ENCODE measurements around the gene CBLB. TPM values are rescaled to one million over a fixed set of nuclear protein-coding genes. Genes with fewer than 3 reads are reported as not detected.

Gene CBLB
- total RNA-seq, 5 donors from 2014 or later (not counting 1 experiment from before 2014, with no cell fraction given) = 81.3 to 120 (median 99.6) TPM

GRCh38 chr3:105714453-105714852, 154.4 kb downstream of the CBLB start:
- no peak overlapping the region for H3K27ac ChIP-seq (ENCODE audit: low read length)
- ATAC-seq (replicated peaks in 1 of 4) (no peak), DNase-seq (no peak)
- no peaks in the 10 kb centered on the region for H3K9me3 ChIP-seq
- ChIA-PET CTCF (no interaction called here), POLR2A (no interaction called here)
- H3K4me3 ChIP-seq (ENCODE audit: control insufficient read depth in 1 of 2, extremely low read depth in 1 of 2, low read length in 1 of 2) = no peak overlapping the region
- H3K4me1 ChIP-seq (ENCODE audit: control insufficient read depth in 1 of 2, extremely low read depth in 1 of 2, insufficient read depth in 2 of 2, low read length in 2 of 2) = no peaks in the 10 kb centered on the region
- H3K4me1 Mint-ChIP-seq = peaks cover 9 to 17% (median 13%) of the 10 kb centered on the region in 3 donors
- WGBS (ENCODE audit: insufficient coverage) = 93% methylated on average over 4 of the region's 6 CpGs
- H3K27me3 Mint-ChIP-seq = no peaks in the 10 kb centered on the region
- peaks cover 6 to 45% of the 10 kb centered on the region in 2 donors for H3K36me3 ChIP-seq (ENCODE audit: control insufficient read depth in 2 of 2, extremely low read depth in 1 of 2, insufficient read depth in 1 of 2, low read length in 1 of 2)
- no peaks in the 10 kb centered on the region for H3K27me3 ChIP-seq (replicated peaks in 1 of 2; ENCODE audit: control insufficient read depth in 2 of 2, extremely low read depth in 1 of 2, insufficient read depth in 2 of 2, low read length in 1 of 2)
- H3K27ac Mint-ChIP-seq = no peak overlapping the region
- H3K4me3 Mint-ChIP-seq = no peak overlapping the region
- H3K36me3 Mint-ChIP-seq = peaks cover 67% of the 10 kb centered on the region
- H3K9me3 Mint-ChIP-seq = peaks cover 0 to 3% (median 0%) of the 10 kb centered on the region in 3 donors

GRCh38 chr3:105708980-105709379, 159.8 kb downstream of the CBLB start:
- POLR2A ChIA-PET = interaction anchor here in 1 of 2 donors (0.7 kb wide), 1 partner anchor 79 kb away, joined by 3 read pairs; no protein-coding TSS in a partner anchor
- Mint-ChIP-seq H3K4me3 (no peak overlapping the region), H3K27ac (no peak overlapping the region)

GRCh38 chr3:105707009-105707408, 161.8 kb downstream of the CBLB start:
- peaks cover 3 to 18% (median 8%) of the 10 kb centered on the region in 3 donors for H3K4me1 Mint-ChIP-seq
- DNase-seq (no peak), ATAC-seq (replicated peaks in 1 of 4) (no peak)
- no peak overlapping the region for H3K4me3 ChIP-seq (ENCODE audit: control insufficient read depth in 1 of 2, extremely low read depth in 1 of 2, low read length in 1 of 2)
- no peaks in the 10 kb centered on the region for H3K27me3 ChIP-seq (replicated peaks in 1 of 2; ENCODE audit: control insufficient read depth in 2 of 2, extremely low read depth in 1 of 2, insufficient read depth in 2 of 2, low read length in 1 of 2)
- no peak overlapping the region for H3K27ac Mint-ChIP-seq
- H3K36me3 ChIP-seq (ENCODE audit: control insufficient read depth in 2 of 2, extremely low read depth in 1 of 2, insufficient read depth in 1 of 2, low read length in 1 of 2) = peaks cover 0 to 13% of the 10 kb centered on the region in 2 donors
- H3K9me3 ChIP-seq = no peaks in the 10 kb centered on the region
- WGBS (ENCODE audit: insufficient coverage) = 100% methylated on average over 2 of the region's 2 CpGs
- no peaks in the 10 kb centered on the region for H3K4me1 ChIP-seq (ENCODE audit: control insufficient read depth in 1 of 2, extremely low read depth in 1 of 2, insufficient read depth in 2 of 2, low read length in 2 of 2)
- POLR2A ChIA-PET = interaction anchor here in 1 of 2 donors (0.7 kb wide), 1 partner anchor 75 kb away, joined by 3 read pairs; no protein-coding TSS in a partner anchor
- no peak overlapping the region for H3K4me3 Mint-ChIP-seq
- H3K27ac ChIP-seq (ENCODE audit: low read length) = no peak overlapping the region
- peaks cover 55% of the 10 kb centered on the region for H3K36me3 Mint-ChIP-seq
- peaks cover 0 to 3% (median 0%) of the 10 kb centered on the region in 3 donors for H3K9me3 Mint-ChIP-seq
- CTCF ChIA-PET = no interaction called here
- no peaks in the 10 kb centered on the region for H3K27me3 Mint-ChIP-seq

More at GRCh38 chr3:105708980-105709379, 159.8 kb downstream of the CBLB start:
- no CpG with 5 or more reads among the region's 1 CpG for WGBS (ENCODE audit: insufficient coverage)
- peaks cover 0 to 3% (median 0%) of the 10 kb centered on the region in 3 donors for H3K9me3 Mint-ChIP-seq
- Histone ChIP-seq H3K4me3 (ENCODE audit: control insufficient read depth in 1 of 2, extremely low read depth in 1 of 2, low read length in 1 of 2) (no peak overlapping the region), H3K27me3 (replicated peaks in 1 of 2; ENCODE audit: control insufficient read depth in 2 of 2, extremely low read depth in 1 of 2, insufficient read depth in 2 of 2, low read length in 1 of 2) (no peaks in the 10 kb centered on the region), H3K4me1 (ENCODE audit: control insufficient read depth in 1 of 2, extremely low read depth in 1 of 2, insufficient read depth in 2 of 2, low read length in 2 of 2) (no peaks in the 10 kb centered on the region), H3K9me3 (no peaks in the 10 kb centered on the region), H3K27ac (ENCODE audit: low read length) (no peak overlapping the region), H3K36me3 (ENCODE audit: control insufficient read depth in 2 of 2, extremely low read depth in 1 of 2, insufficient read depth in 1 of 2, low read length in 1 of 2) (peaks cover 0 to 14% of the 10 kb centered on the region in 2 donors)
- H3K36me3 Mint-ChIP-seq = peaks cover 44% of the 10 kb centered on the region
- CTCF ChIA-PET = no interaction called here
- no peaks in the 10 kb centered on the region for H3K27me3 Mint-ChIP-seq
- ATAC-seq (replicated peaks in 1 of 4) (no peak), DNase-seq (no peak)
- peaks cover 0 to 15% (median 3%) of the 10 kb centered on the region in 3 donors for H3K4me1 Mint-ChIP-seq

GRCh38 chr3:105704726-105705410, 163.9 kb downstream of the CBLB start:
- Mint-ChIP-seq H3K4me1 (peaks cover 16 to 27% (median 22%) of the 10 kb centered on the region in 3 donors), H3K4me3 (no peak overlapping the region), H3K27ac (peak overlapping the region; percentile 28 to 55), H3K9me3 (no peaks in the 10 kb centered on the region), H3K36me3 (peaks cover 54% of the 10 kb centered on the region), H3K27me3 (no peaks in the 10 kb centered on the region)
- POLR2A ChIA-PET = interaction anchor here in 1 of 2 donors (1.0 kb wide), 1 partner anchor 9 kb away, joined by 4 read pairs; no protein-coding TSS in a partner anchor
- Histone ChIP-seq H3K36me3 (ENCODE audit: control insufficient read depth in 2 of 2, extremely low read depth in 1 of 2, insufficient read depth in 1 of 2, low read length in 1 of 2) (peaks cover 0 to 25% of the 10 kb centered on the region in 2 donors), H3K4me1 (ENCODE audit: control insufficient read depth in 1 of 2, extremely low read depth in 1 of 2, insufficient read depth in 2 of 2, low read length in 2 of 2) (peaks cover 0 to 2% of the 10 kb centered on the region in 2 experiments), H3K9me3 (no peaks in the 10 kb centered on the region), H3K4me3 (ENCODE audit: control insufficient read depth in 1 of 2, extremely low read depth in 1 of 2, low read length in 1 of 2) (no peak overlapping the region), H3K27ac (ENCODE audit: low read length) (no peak overlapping the region), H3K27me3 (replicated peaks in 1 of 2; ENCODE audit: control insufficient read depth in 2 of 2, extremely low read depth in 1 of 2, insufficient read depth in 2 of 2, low read length in 1 of 2) (no peaks in the 10 kb centered on the region)
- no peak for ATAC-seq (replicated peaks in 1 of 4)
- no CpG with 5 or more reads among the region's 4 CpGs for WGBS (ENCODE audit: insufficient coverage)
- CTCF ChIA-PET = no interaction called here
- no peak for DNase-seq

GRCh38 chr3:105700575-105700974, 168.2 kb downstream of the CBLB start:
- peaks cover 40 to 44% (median 44%) of the 10 kb centered on the region in 3 donors for H3K4me1 Mint-ChIP-seq
- no peaks in the 10 kb centered on the region for H3K9me3 Mint-ChIP-seq
- Histone ChIP-seq H3K27me3 (replicated peaks in 1 of 2; ENCODE audit: control insufficient read depth in 2 of 2, extremely low read depth in 1 of 2, insufficient read depth in 2 of 2, low read length in 1 of 2) (no peaks in the 10 kb centered on the region), H3K36me3 (ENCODE audit: control insufficient read depth in 2 of 2, extremely low read depth in 1 of 2, insufficient read depth in 1 of 2, low read length in 1 of 2) (peaks cover 0 to 30% of the 10 kb centered on the region in 2 donors), H3K4me3 (ENCODE audit: control insufficient read depth in 1 of 2, extremely low read depth in 1 of 2, low read length in 1 of 2) (no peak overlapping the region), H3K9me3 (no peaks in the 10 kb centered on the region), H3K27ac (ENCODE audit: low read length) (no peak overlapping the region), H3K4me1 (ENCODE audit: control insufficient read depth in 1 of 2, extremely low read depth in 1 of 2, insufficient read depth in 2 of 2, low read length in 2 of 2) (peaks cover 0 to 2% of the 10 kb centered on the region in 2 experiments)
- DNase-seq = peak in 1 of 35 experiments; percentile 8
- ATAC-seq (replicated peaks in 1 of 4) = peak in 3 of 4 experiments; percentile 34 to 70 (median 64)
- H3K27me3 Mint-ChIP-seq = no peaks in the 10 kb centered on the region
- CTCF ChIA-PET = interaction anchor here in 1 of 2 donors (0.7 kb wide), 1 partner anchor 111 kb away, joined by 3 read pairs; no protein-coding TSS in a partner anchor
- H3K27ac Mint-ChIP-seq = peak overlapping the region; percentile 76 to 83
- peaks cover 54% of the 10 kb centered on the region for H3K36me3 Mint-ChIP-seq
- POLR2A ChIA-PET = interaction anchor here in 1 of 2 donors (0.6 kb wide), 1 partner anchor 20 kb away, joined by 4 read pairs; no protein-coding TSS in a partner anchor
- WGBS (ENCODE audit: insufficient coverage) = no CpG with 5 or more reads among the region's 1 CpG
- H3K4me3 Mint-ChIP-seq = no peak overlapping the region

- H3K27ac Mint-ChIP-seq = peak overlapping the region; percentile 49 to 56
- Histone ChIP-seq H3K9me3 (no peaks in the 10 kb centered on the region), H3K27ac (ENCODE audit: low read length) (no peak overlapping the region), H3K4me3 (ENCODE audit: control insufficient read depth in 1 of 2, extremely low read depth in 1 of 2, low read length in 1 of 2) (no peak overlapping the region), H3K27me3 (replicated peaks in 1 of 2; ENCODE audit: control insufficient read depth in 2 of 2, extremely low read depth in 1 of 2, insufficient read depth in 2 of 2, low read length in 1 of 2) (no peaks in the 10 kb centered on the region), H3K4me1 (ENCODE audit: control insufficient read depth in 1 of 2, extremely low read depth in 1 of 2, insufficient read depth in 2 of 2, low read length in 2 of 2) (peaks cover 0 to 3% of the 10 kb centered on the region in 2 experiments), H3K36me3 (ENCODE audit: control insufficient read depth in 2 of 2, extremely low read depth in 1 of 2, insufficient read depth in 1 of 2, low read length in 1 of 2) (peaks cover 0 to 25% of the 10 kb centered on the region in 2 donors)
- CTCF ChIA-PET = no interaction called here
- H3K9me3 Mint-ChIP-seq = no peaks in the 10 kb centered on the region
- WGBS (ENCODE audit: insufficient coverage) = 95% methylated on average over 3 of the region's 3 CpGs
- no peak overlapping the region for H3K4me3 Mint-ChIP-seq
- peaks cover 31 to 44% (median 39%) of the 10 kb centered on the region in 3 donors for H3K4me1 Mint-ChIP-seq
- H3K36me3 Mint-ChIP-seq = peaks cover 33% of the 10 kb centered on the region
- DNase-seq (no peak), ATAC-seq (replicated peaks in 1 of 4) (no peak)
- POLR2A ChIA-PET = interaction anchor here in 1 of 2 donors (0.6 kb wide), 1 partner anchor 289 kb away, joined by 7 read pairs; no protein-coding TSS in a partner anchor
- H3K27me3 Mint-ChIP-seq = no peaks in the 10 kb centered on the region
These were observed 177.2 kb downstream of the CBLB start for GRCh38 chr3:105691633-105692032.
